ENCODE results near the gene TMTC1.

DNA sequence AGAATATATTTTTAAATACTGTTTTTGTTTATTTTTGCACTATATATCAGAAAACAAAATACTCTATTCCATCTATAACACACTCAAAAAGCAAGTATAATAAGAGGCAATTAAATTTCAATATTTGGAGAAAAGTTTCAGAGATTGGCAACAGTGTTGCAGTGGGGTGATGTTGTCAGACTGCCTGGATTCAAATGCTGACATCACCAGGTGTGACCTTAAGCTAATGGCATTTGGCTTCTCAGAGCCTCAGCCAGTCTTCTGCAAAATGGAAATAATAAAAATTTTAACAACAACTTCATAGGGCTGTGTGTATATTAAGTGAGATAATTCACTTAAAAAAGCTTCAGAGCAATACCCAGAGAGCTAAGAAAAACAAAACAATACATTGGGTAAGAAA lies 74.7 kb downstream of the TMTC1 start:
- TF ChIP-seq, protein P1, sequence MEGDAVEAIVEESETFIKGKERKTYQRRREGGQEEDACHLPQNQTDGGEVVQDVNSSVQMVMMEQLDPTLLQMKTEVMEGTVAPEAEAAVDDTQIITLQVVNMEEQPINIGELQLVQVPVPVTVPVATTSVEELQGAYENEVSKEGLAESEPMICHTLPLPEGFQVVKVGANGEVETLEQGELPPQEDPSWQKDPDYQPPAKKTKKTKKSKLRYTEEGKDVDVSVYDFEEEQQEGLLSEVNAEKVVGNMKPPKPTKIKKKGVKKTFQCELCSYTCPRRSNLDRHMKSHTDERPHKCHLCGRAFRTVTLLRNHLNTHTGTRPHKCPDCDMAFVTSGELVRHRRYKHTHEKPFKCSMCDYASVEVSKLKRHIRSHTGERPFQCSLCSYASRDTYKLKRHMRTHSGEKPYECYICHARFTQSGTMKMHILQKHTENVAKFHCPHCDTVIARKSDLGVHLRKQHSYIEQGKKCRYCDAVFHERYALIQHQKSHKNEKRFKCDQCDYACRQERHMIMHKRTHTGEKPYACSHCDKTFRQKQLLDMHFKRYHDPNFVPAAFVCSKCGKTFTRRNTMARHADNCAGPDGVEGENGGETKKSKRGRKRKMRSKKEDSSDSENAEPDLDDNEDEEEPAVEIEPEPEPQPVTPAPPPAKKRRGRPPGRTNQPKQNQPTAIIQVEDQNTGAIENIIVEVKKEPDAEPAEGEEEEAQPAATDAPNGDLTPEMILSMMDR (IDR thresholded peaks at IDR 0.05; ENCODE audit: poor library complexity), result no peak
- TF ChIP-seq EZH2 (IDR thresholded peaks at IDR 0.05; ENCODE audit: borderline replicate concordance), result no peak

All from hepatocyte (in vitro differentiated cells).